ENCODE data around the gene GOLGA8Q.
"Not testable (repeated sequence)": the region's sequence is repeated elsewhere in the genome, so short reads cannot be mapped to it uniquely, and the experiment has no call there.

The GOLGA8Q gene

GRCh38 chr15:30551750-30552149 lies at the start of gene GOLGA8Q:
Gene GOLGA8Q, plus strand, starts transcription at chr15:30552050. Its CDS starts 28 bp downstream, at chr15:30552078.
- not testable (repeated sequence) for DNase-seq (ENCODE audit: low read depth, low spot score)

GRCh38 chr15:30502904-30503781 lies 48.7 kb upstream of the GOLGA8Q start:
- DNase-seq (ENCODE audit: low read depth, low spot score), result not testable (repeated sequence)

- not testable (repeated sequence) for DNase-seq (ENCODE audit: low read depth, low spot score)
Observed at GRCh38 chr15:30504162-30504843, 47.5 kb upstream of the GOLGA8Q start.

GRCh38 chr15:30514545-30514944 lies 37.3 kb upstream of the GOLGA8Q start:
- DNase-seq (ENCODE audit: low read depth, low spot score), result not testable (repeated sequence)

GRCh38 chr15:30523453-30524243 lies 28.2 kb upstream of the GOLGA8Q start:
- not testable (repeated sequence) for DNase-seq (ENCODE audit: low read depth, low spot score)

- not testable (repeated sequence) for DNase-seq (ENCODE audit: low read depth, low spot score)
Observed at GRCh38 chr15:30525912-30526311, 25.9 kb upstream of the GOLGA8Q start.

GRCh38 chr15:30529049-30529448 lies 22.8 kb upstream of the GOLGA8Q start:
- not testable (repeated sequence) for DNase-seq (ENCODE audit: low read depth, low spot score)

GRCh38 chr15:30566949-30567348 lies 15.1 kb downstream of the GOLGA8Q start:
- DNase-seq (ENCODE audit: low read depth, low spot score), result peak; percentile 0

- not testable (repeated sequence) for DNase-seq (ENCODE audit: low read depth, low spot score)
Observed at GRCh38 chr15:30573012-30573491, 21.2 kb downstream of the GOLGA8Q start.

GRCh38 chr15:30579394-30579970 lies 27.6 kb downstream of the GOLGA8Q start:
- DNase-seq (ENCODE audit: low read depth, low spot score), result not testable (repeated sequence)

- not testable (repeated sequence) for DNase-seq (ENCODE audit: low read depth, low spot score)
Observed at GRCh38 chr15:30580716-30581115, 28.9 kb downstream of the GOLGA8Q start.

- DNase-seq (ENCODE audit: low read depth, low spot score), result not testable (repeated sequence)
Observed at GRCh38 chr15:30598953-30599352, 47.1 kb downstream of the GOLGA8Q start.

- not testable (repeated sequence) for DNase-seq (ENCODE audit: low read depth, low spot score)
Observed at GRCh38 chr15:30603796-30604195, 51.9 kb downstream of the GOLGA8Q start, which contains the start of gene GOLGA8H. Gene GOLGA8H, plus strand, starts transcription at chr15:30604028. Its CDS starts 98 bp downstream, at chr15:30604126.
